CD4-positive, alpha-beta T cell treated with Interleukin-6 for 4 hours (primary cell): ENCODE data around the gene B4GALNT3.

ENCODE experiments used
- DNase-seq: peaks from one replicate; pipeline ENCODE4 v3.0.0-alpha.2; 2020; ENCODE audit warnings: mixed read lengths

The B4GALNT3 gene

DNA sequence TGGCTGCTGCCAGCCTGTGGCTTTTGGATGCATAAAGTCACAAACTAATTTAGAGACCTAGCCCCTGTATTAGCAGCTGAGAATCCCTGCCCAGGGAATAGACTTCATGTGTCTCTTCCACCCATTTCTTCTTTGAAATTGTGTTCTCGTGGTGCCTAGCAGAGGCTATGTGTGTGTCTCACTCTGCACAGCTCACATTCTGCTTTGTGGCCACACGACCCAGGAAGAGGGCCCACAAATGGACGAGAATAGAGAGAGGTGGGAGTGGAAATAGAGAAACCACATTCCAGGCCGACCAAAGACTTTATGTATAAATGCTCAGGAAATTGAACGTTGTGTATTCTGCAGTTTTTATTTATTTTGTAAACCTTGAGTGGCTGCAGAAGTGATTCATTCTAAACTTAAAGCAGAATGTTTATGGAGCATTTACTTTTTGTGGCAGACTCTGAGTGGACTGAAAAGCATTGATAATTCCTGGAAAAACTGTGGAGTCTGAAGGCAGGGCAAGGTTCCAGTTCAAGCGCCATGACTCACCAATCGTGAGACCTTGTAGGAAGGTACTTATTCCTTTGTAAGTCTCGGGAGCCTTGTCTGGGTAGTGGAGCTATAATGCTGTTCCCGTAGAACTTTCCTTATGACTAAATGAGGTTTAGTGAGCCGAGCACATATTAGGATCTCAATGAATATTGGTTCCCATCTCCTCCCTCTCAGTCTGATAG, 9.1 kb downstream of the B4GALNT3 start:
- no peak for DNase-seq

DNA sequence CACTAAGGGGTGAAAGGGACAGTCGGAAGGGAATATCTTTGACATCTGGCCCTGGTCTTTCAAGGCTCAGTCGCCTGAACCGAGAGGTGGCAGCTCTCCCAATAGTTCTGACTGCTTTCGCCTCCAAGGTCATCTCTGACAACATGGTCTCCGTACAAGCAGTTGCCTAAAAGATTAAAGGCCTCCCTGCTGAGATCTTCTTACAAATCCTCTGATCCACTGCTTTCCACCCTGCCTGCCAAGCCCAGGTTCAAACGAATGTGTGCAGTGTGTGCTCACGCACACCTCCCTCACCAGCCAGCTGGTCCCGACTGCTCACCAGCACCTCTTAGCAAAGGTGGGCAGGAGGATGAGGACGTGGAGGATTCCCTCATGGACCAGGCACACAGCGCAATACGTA, 10.4 kb downstream of the B4GALNT3 start:
- no peak for DNase-seq

DNA sequence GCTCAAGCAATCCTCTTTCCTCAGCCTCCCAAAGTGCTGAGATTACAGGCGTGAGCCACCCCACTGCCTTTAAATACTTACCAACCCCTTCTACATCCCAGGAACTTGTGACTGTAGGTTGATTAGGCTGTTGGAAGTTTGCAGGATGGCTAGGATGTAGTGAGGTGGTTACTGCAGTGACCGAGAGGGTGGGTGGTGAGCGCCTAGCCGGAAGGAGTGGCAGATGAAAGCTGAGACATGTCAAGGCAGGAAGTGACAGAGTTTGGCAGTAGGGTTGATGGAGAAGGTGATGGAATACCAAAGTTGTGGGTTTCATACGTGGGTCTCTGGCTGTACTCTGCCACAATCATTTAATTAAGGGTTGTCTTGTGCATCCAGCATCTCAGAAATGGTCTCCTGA, 13.5 kb downstream of the B4GALNT3 start:
- DNase-seq, result no peak

DNA sequence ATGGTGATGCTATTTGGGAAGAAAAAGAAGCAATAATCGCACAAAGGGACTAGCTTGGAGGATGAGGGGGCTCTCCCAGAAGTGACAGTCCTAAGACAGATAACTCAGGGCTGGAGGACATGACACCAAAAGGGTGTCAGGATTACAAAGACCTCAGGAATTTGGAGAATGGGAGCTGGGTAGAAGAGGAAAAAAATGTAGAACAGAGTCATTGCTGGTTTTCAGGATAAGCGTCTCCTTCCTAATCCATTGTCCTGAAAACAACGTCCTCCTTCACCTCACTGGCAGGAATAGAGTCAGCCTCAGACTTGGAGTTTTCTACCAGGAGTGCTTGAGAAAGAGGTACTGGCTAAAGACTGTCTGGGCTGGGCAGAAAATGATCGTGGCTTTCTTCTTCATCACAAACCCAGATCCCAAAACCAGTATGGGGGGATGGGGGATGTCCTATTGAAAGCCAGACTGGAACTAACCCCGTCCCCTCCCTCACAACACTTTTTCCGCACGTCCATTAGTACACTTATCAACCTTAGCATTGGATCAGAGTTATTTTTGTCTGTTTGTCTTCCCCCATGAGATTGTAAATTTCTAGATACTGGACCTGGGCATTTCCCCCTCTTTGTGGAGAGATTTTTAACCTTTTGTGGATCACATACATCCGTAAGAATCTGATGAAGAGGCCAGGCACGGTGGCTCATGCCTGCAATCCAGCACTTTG, 14.3 kb downstream of the B4GALNT3 start:
- DNase-seq, result no peak

DNA sequence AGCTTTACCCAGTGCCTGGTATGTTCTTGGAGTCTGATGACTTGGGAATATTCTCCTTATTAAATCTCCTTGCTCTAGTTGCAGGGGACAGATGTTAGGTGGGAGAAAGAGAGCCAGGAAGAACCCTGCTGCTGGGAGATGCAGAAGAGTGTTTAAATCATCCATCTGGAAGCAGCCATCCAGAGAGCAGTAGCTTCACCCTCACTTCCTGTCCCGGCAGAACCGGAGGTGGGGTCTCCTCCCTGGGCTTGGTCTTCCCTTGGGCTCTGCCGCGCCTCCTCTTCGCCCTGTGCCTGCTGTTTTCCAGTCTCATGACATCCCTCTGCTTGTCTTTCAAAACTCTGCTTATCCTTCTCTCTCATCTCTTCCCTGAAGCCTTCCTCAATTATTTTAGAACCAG, 15.5 kb downstream of the B4GALNT3 start:
- DNase-seq, result no peak

DNA sequence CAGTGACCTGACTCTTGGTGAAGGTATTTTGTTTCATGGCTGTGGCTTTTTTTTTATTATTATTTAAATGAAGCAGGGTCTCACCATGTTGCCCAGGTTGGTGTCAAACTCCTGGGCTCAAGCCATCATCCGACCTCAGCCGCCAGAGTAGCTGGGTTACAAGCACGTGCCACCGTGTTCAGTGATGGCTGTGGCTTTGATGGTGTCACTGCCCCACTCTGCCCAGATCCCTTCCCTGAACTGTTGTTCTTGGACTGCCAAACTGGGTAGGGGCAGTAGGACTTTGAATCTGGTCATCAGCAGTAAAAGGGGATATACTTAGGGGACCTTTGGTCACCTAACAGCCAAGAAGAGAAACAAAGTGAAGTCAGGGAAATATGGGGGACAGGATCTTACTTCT, 19.4 kb downstream of the B4GALNT3 start:
- no peak for DNase-seq

DNA sequence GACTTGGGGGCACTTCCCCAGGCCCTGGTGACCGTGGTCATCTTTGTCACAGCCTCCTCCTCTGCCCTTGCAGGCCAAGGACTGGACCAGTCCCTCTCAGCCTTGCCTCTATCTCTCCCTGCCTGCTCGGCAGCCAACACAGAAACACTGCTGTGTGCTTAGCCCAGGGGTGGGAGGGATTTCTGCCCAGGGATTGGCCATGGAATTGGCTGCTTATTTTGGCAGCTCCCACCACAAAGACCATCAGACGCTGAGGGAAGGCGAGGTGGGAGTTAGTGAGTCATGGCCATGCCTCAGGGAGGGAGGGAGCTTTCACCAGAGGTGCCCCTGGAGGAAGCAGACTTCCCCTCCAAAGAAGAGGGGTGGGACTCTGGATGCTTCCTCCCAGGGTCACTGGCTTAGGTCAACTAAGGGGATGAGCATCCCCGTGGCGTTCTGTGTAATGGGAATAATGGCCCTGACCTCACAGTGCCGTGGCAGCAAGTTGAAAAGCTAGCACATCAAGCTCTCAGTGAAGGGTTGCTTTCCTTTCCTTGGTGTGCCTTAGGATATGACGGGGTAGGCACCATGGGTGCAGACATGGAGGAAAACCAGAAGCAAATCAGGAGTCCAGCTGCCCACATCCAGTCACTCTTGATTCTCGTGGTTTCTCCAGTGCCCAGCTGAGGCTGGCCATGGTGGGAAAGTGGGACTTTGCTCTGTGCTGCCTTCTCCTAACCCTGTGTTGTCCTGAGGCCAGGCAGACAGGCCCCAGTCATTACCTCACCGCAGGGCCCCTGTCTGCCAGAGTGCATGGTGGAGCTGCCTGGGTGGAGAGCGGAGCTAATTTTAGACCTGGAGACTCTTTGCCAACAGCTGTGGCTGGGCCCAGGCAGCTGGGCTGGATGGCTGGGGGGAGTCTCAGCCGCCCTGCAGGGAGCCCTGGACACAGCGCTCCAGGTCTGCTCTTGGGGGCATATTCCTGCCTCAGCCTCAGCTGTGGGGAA, 21.4 kb downstream of the B4GALNT3 start:
- DNase-seq, result no peak

DNA sequence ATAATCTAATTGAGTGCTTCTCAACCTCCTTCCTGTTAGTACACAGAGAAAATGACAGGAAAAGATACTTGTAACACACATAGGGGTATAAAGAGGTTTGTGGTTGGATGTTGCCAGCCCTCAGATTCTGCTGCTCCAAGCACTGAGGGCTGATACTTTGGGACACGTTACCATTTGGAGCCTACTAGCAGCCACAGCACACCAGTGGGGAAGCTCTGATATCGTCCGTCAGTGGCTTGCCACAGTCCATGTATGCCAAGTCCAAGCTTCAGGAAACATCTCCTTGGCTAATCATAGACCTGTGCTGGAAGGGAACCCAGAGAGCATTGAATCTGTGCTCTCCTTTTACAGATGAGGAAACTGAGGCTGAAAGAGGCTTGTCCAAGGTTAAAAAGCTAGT, 22.3 kb downstream of the B4GALNT3 start:
- DNase-seq, result no peak

DNA sequence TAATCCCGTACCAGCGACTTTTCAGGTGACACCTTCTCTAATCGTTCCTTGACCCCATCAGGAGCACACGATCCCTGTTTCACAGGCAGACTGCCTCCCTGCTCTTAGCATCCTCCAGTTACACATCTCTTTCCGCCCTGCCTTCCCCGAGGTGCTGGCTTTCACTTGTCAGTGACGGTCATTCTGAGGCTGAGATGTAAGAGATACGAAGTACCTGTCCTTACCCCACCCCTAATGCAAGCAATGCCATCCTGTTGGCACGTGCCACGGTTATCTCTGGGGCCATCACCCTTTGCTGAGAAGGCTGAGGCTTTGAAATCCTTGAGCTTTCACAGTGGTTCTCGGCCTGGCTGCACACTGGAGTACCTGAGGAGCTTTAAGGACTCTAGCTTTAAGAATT, 24.4 kb downstream of the B4GALNT3 start:
- DNase-seq, result no peak

DNA sequence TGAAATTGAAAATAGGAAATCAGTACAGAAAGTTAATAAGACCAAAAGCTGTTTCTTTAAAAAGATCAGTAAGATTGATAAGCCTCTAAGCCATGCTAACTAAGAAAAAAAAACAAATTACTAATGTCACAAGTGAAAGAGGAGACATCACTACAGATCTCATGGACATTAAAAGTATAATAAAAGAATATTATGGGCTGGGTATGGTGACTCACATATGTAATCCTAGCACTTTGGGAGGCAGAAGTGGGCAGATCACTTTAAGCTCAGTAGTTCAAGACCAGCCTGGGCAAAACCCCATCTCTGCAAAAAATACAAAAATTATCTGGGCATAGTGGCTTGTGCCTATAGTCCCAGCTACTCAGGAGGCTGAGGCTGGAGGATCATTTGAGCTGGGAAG, 30.5 kb downstream of the B4GALNT3 start:
- DNase-seq, result no peak

DNA sequence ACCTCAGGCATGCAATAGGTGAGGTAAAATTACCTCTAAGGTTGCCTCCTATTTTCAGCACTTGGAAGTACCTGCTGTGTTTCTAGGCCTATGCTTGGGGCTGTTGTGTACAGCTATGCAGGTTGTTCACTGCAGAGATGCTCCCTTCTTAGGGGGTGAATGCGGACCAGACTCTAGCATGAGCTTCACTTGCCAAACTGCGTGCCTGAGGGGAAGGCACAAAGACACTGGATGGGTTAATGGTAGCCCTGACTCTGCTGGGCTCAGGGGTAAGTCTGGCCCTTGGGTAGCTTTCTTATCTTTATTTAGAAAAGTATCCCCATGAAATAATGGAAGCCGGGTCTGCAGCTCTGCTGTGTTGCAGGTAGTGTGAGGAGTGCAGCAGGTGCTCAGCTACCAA, 35.7 kb downstream of the B4GALNT3 start:
- DNase-seq, result no peak

DNA sequence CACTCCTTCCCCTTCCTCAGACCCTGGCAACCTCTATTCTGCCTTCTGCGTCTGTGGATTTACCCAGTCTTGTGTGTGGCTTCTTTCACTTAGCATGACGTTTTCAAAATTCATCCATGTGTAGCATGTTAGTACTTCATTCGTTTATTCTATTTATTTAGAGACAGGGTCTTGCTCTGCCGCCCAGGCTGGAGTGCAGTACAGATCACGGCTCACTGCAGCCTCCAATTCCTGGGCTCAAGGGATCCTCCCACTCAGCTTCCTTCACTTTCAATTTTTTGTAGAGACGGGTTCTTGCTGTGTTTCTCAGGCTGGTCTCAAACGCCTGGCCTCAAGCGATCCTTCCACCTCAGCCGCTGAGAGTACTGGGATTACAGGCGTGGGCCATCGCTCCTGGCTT, 37.0 kb downstream of the B4GALNT3 start:
- DNase-seq, result no peak

DNA sequence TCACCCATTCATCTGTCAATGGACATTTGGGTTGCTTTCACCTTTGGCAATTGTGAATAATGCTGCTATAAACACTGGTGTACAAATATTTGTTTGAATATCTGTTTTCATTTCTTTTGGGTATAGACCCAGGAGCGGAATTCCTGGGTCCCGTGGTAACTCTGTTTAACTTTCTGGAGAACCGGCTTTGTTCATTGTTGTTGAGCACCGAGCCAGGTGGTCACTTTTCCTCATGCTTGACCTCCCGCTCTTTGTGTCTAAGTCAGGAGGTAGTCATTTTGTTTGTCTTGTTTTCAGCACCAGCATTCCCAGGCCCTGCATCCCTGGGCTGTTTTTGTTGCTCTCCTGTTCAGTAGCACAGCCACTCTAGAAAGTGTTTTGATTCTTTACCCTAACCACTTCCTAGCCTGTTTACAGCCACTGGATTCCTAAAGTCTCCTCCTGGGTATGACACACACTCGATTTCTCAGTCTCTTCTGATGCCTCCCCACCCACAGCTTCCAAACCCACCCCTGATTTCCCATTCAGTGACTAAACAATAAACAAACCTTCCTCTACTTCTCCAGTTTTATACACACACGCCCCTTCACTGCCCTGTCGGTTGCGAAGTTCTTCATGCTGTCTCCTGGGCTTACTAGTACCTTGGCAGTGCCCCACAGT, 37.9 kb downstream of the B4GALNT3 start:
- DNase-seq, result no peak

DNA sequence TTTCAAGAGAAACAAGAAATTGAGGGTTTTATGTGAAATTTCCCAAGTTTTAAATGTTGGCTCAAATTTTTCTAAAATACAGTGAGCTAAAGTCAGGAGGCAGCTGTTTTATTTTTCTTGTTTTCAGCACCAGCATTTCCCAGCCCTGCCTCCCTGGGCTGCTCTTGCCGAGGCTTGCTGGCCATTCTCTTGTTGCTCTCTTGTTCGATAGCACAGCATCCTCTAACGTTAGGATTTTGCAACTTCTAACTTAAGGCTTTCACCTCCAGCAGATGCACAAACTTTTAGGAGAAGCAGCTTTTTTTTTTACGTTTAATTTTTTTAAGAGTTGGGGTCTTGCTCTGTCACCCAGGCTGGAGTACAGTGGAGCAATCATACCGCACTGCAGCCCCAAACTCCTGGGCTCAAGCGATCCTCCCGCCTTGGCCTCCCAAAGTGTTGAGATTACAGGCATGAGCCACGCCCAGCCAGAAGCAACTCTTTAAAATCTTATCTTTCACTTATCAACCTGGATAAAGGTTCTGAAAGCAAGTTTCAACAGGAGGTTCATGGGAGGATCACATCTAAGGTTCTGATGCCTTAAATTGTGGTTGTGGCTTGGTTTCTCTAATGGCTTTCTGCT, 40.2 kb downstream of the B4GALNT3 start:
- no peak for DNase-seq

DNA sequence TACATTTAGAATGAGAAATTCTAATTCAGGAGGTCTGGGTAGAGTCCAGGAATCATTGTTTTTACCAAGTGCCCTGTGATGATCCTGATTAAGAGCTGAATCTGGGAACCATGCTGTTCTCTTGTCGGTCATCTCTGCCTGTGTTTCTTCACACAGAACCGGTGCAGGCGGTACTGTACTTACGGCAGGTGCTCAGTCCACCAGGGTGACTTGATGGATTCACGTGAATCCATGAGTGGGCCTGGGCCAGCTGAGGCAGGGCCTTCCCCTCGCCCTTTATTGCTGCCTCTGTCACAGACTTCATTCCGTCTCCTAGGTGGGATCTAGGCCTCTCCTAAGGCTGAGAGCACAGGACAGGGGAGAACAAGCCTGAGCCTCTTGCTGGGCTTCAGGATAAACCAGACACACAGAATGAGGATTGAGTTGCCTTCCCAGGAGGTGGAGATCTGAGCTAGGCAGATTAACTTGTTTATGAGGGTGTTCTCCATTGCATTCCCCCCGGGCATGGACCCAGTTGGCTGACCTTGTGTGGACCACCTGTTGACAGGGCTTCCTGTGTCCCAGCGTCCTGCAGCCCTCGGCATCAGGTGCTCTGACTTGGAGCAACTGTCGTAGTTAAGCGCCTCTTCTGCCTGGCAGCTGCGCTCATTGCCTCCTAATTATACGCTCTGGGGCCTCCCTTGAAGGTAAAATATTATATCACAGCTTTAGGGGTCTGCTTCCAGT, 42.1 kb downstream of the B4GALNT3 start:
- DNase-seq, result no peak

DNA sequence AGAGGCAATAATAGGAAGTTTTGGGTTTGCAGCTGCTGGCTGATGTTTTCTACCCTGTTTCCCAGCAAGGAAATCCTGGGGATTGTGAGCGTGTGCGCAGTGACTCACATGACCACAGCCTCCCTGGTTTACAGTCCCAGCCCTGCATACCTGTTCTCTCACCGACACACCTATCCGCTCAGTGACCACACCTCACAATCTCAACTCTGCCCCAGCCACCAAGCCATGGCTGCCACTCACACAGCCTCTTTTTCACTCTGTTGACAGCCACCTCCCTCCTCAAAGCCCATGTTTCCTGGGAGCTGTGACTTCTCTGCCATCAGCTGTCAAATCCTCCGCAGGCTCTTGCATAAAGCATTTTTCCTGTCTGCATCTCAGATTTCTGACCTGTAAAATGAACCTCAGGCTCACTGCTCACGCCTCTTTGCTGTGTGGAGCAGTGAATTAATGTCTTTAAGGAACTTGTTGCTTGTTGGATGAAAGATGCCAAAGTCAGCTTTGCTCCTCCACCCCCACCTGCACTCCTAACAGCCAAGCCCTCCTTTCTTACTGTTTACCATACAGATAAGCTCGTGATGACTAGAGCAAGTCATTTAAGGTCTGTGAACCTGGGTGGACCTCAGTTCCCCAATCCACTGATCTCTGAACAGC, 43.5 kb downstream of the B4GALNT3 start:
- DNase-seq, result peak; percentile 5

DNA sequence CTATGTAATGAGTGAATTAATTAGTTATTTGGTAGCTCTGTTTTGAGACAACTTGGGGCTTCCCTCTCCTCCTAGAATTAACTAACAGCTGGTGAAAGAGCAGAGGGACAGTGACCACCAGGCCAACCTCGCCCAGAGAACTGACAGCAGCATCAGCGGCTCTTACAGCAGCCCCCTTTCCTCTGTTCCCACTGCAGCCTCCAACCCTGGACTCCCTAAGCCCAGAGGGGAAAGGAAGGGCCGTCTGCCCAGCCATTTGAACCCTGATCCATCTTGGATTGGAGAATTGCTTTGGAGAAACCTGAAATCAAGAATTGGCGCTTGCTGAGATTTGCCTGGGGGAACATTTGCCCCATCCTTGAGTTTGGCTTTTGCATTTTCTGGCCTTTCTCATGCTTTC, 45.5 kb downstream of the B4GALNT3 start:
- DNase-seq, result no peak

DNA sequence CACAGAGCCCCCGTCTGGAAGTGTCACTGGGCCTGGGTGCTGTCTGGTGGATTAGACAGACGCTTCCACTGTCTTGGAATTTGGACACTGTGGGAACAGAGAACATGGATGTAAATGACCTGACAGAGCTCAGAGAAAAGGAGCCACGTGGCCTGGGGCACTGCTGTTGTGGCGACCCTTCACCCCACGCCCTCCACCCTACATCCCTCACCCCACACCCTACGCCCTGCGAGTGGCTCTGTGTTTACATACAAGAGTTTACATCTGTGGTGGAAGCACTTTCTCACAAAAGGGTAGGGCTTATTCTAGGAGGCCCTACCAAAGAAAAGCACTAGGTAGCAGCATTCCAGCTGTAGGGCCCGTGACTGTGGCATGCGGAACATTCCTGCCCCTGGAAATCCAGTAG, 47.7 kb downstream of the B4GALNT3 start:
- DNase-seq, result no peak

DNA sequence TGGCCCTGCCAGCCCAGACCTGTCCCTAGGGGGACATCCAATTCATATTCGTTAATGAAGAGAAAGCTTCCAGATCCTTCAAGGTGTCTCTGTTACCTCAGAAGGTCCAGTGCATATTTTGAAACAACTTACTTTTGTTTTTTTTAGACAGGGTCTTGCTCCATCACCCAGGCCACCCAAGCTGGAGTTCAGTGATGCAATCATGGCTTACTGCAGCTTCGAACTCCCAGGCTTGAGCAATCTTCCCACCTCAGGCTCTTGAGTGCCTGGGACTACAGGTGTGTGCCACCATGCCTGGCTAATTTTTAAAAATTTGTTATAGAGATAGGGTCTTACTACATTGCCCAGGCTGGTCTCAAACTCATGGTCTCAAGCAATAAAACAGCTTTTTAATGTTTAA, 48.4 kb downstream of the B4GALNT3 start:
- no peak for DNase-seq

DNA sequence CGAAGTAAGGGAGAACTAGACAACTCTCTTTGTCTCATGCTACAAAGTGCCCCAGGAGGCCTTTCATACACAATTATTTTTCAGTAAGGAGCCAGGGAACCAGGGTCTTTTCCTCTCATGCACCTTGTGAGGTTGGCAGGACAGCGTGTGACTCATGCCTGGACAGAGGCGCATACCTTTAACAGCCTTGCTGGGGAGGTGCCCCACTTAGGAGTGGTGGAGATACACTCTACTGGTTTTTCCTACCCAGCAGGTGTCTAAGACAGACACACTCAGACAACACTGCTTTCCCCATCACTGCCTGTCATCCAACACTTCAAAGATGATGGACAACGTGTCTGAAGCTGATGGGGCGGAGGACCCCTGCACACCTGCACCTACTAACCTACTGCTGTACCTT, 49.1 kb downstream of the B4GALNT3 start:
- DNase-seq, result no peak

DNA sequence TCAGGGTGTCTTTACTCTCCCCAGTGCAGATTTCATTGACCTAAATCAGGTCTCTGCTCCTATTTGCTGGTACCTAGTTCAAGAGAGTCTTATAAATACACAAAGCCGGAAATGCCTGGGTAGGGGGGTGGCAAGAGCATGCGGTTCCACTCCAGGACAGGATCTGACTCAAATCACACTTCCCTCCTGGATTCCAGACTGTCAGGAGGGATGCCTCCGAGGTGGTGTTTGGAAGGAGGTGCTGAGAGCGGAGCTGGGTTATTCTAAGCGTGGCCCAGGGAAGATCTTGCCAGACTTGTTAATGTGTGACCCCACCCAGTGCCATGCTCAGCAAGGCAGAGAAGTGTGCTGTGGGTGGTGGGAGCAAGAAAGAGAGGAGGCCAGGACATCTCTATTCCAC, 49.8 kb downstream of the B4GALNT3 start:
- DNase-seq, result no peak
